GM20431 (cell line): Measurements from ENCODE around the gene TMEM37.

Experiments
- in situ Hi-C: fragments of 300-500 bp; cut with MseI, MboI; formaldehyde crosslinking; loops from one replicate; pipeline ENCODE4 v1.15.0; 2020; ENCODE audit warnings: low sequenced_read_pairs; ENCODE audit not compliant: unreplicated experiment

TMEM37 gene

DNA sequence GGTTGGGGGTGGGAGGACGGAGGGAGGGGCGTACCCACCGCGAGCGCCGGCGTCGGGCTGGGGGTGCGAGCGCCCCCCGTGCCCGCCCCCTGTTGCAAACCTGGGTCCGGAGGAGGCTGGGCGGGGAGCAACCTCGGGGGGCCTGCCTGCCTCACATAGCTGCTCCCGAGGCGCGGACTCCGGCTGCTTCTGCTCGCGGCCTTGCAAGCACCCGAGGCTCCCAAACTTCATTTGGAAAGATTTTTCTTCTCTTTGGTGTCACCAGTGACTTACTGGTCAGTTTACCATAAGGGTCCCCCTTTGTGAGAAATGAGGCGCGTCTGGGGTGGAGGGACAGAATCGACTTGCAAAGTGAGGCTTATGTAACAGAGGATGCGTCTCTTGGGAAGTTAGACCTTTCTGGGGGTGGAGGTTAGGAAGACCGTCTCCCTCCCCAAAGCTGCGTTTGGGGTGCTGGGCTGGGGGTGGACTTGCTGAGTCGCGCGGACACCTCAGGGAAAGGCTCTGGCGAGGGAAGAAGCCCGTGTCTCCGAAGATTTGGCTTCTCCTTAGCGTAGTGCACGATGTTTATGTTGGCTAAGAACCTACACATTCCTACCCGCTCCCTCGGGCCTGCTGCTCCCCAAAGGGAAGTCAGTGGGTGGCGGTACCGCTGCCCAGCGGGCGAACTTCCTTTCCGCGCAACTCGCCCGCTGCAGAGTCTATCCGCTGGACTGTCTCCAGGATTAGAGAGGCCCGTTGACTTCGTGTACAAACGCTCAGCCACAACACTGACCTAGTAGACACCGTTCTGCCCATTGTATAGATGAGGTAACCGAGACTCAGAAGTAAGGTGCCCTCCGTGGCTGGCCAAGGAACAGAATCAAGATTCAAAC lies 559 bp downstream of the TMEM37 start:
- in situ Hi-C loops = no loop called here

- in situ Hi-C loops = no loop called here
Measured at GRCh38 chr2:119432851-119433522, 1.3 kb downstream of the TMEM37 start.

- in situ Hi-C loops = no loop called here
Measured at GRCh38 chr2:119433636-119434327, 2.1 kb downstream of the TMEM37 start.

DNA sequence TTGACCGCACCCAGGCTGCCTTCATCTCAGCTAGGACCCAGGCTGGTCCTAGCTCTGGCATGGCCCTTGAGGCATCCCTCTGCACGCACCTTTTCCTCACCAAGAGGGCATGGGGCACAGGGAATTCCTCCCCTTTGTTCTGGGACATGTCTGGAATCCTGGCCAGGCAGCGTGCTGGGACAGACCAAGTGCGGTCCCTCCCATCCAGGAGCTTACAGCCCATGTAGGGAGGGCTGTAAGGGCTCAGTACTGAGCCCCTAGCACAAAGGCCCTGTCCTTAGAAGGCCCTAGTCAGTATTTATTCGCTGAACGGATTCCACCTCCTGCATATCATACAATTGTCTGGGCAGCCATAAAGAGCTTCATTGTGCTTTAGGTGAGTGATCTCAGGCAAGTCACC lies 3.0 kb downstream of the TMEM37 start:
- in situ Hi-C loops = no loop called here

GRCh38 chr2:119435081-119435952 lies 3.7 kb downstream of the TMEM37 start:
- in situ Hi-C loops = no loop called here

- in situ Hi-C loops = no loop called here
Measured at GRCh38 chr2:119435953-119436297, 4.3 kb downstream of the TMEM37 start.

DNA sequence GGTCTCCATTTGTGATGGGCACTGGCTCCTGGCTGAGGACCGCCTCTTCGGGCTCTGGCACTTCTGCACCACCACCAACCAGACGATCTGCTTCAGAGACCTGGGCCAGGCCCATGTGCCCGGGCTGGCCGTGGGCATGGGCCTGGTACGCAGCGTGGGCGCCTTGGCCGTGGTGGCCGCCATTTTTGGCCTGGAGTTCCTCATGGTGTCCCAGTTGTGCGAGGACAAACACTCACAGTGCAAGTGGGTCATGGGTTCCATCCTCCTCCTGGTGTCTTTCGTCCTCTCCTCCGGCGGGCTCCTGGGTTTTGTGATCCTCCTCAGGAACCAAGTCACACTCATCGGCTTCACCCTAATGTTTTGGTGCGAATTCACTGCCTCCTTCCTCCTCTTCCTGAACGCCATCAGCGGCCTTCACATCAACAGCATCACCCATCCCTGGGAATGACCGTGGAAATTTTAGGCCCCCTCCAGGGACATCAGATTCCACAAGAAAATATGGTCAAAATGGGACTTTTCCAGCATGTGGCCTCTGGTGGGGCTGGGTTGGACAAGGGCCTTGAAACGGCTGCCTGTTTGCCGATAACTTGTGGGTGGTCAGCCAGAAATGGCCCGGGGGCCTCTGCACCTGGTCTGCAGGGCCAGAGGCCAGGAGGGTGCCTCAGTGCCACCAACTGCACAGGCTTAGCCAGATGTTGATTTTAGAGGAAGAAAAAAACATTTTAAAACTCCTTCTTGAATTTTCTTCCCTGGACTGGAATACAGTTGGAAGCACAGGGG lies 5.5 kb downstream of the TMEM37 start:
- in situ Hi-C loops = no loop called here

DNA sequence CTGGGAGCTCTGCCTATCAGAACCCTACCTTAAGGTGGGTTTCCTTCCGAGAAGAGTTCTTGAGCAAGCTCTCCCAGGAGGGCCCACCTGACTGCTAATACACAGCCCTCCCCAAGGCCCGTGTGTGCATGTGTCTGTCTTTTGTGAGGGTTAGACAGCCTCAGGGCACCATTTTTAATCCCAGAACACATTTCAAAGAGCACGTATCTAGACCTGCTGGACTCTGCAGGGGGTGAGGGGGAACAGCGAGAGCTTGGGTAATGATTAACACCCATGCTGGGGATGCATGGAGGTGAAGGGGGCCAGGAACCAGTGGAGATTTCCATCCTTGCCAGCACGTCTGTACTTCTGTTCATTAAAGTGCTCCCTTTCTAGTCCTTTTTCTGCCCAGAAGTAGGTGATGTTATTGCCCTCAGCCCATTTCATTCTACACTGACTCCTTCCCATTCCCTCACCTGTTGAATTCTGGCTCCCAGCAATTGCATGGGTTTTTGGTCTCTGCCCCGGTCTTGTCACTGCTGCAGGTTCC lies 6.5 kb downstream of the TMEM37 start:
- in situ Hi-C loops = no loop called here

DNA sequence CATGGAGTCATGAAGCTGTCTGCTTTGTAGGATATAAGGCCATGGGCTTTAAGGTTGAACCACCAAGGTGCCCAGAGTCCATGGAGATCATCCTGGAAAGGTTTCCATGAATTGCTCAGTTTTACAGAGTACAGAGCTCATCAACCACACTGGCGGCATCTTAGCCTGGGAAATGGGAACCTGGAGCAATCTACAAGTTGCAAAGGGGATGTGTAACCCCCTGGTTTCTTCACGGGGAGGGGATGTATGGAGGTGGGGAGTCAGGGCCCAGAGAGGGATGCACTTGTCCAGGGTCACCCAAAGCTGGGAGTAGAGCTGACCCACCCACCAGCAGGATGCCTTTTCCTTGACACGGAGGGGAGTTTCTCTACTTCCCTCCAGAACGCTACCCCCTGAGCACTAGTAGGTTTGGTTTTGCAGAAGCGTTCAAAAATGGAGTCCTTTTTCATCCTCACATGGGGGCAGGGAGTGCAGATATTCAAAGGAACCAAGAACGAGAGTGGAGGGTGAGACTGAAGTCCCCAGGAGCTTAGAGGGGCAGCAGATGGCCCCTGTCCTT lies 7.2 kb downstream of the TMEM37 start:
- in situ Hi-C loops = no loop called here

- in situ Hi-C loops = no loop called here
Measured at GRCh38 chr2:119439574-119440500, 8.2 kb downstream of the TMEM37 start.

GRCh38 chr2:119440501-119440870 lies 8.8 kb downstream of the TMEM37 start:
- in situ Hi-C loops = no loop called here

DNA sequence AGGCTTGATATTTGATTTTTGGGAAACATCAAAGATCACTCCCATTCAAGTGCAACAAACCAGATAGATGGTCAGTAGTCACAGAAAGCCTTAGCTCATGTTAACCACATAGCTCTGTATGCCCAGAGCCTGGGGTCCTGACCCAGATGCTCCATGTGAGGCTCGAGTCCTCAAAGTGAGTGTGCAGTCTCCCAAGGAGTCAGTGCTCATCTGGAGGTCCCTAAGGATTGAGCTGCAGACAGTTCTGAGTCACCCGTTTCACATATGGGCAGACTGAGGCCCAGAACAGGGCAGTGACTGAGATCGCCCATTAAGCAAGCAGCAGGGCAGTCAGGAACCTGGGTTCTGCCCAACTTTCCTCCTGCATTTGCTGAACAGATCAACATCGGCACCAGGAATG lies 9.2 kb downstream of the TMEM37 start:
- in situ Hi-C loops = no loop called here

DNA sequence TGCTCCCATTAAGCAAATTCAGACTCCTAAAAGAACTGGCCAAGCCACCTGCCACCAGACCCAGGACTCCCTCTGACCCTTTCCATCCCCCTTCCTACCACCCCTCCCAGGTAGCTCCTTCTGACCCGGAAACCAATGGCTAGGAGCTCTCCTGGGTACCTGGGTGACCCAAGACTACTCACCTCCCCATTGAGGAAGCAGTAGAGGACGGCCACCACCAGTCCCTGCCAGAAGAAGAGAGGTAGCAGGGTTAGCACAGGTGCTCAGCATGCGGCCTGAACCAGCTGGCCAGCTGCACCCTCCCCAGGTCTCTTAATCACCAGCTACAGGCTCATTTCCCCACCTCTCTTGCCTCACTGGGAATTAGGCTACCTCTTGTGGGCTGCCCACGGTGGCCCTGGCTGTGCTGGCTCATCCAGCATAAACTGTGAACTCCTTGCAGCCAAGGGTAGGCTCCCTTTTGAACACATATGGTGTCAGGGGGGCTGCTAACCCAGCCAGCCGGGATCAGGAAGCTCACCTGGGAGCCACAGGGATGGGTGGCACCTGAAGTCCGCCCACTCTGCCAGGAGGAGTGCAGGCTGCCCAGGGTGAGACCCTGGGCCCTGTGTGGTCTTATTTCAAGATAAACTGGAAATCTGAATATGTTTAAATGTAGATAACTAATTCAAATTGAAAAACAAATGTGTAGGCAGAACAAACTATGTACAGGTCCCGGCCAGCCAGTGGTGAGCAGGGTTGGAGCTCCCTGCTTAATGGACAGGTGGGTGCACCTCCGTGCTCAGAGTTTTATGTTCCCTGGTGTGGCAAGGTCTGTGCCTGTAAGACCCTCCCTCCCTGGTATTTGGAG lies 9.9 kb downstream of the TMEM37 start:
- in situ Hi-C loops = no loop called here

DNA sequence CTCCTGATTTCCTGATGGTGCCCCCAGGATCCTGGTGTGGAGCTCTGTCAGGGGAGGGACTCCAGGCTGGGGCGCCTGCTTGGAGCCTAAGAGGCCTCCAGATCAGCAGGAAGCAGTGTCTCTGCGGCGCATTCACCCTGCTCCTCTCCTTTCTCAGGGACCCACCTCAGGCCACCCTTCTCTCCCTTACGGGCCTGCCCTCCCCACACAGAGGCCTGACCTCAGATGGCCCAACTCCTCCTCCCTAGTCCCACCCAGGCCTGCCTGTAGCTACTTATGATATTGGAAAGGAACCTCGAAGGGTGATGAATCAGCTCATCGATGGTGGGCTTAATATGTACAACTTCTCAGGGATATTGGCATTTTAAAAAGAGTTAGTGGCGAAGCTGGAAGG lies 10.6 kb downstream of the TMEM37 start:
- in situ Hi-C loops = no loop called here

- in situ Hi-C loops = no loop called here
Measured at GRCh38 chr2:119442850-119443249, 11.2 kb downstream of the TMEM37 start.

DNA sequence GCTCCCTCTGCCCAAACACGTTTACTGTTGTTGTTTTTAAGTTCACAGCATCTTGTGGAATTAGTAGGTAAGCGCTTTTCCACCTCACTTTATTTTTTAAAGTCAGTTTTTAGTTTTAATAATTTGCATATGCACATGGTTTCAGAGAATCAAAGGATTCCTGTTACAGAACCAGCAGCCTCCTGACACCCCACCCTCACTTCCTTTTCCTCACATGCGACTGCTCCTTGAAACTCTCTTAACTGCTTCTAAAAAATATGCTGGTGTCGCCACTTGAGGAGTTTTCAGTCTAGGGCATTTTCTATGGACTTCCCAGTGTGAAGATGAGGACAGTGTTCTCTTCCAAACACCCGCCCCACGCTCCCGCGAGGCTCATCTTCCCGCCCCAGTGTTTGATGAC lies 14.4 kb downstream of the TMEM37 start:
- in situ Hi-C loops = no loop called here
